ENCODE data around the gene INSIG1. TPM values are rescaled to one million over a fixed set of nuclear protein-coding genes. Genes with fewer than 3 reads are reported as not detected.

The INSIG1 gene
- total RNA-seq, 4 donors from 2014 or later: 28.7 to 65.5 (median 45.0) TPM

- Histone ChIP-seq H3K4me3 (no peak overlapping the region), H3K9me3 (no peaks in the 10 kb centered on the region), H3K27me3 (no peaks in the 10 kb centered on the region), H3K36me3 (no peaks in the 10 kb centered on the region), H3K4me1 (peaks cover 0 to 4% (median 0%) of the 10 kb centered on the region in 4 donors), H3K27ac (no peak overlapping the region)
- no peak for DNase-seq
- TF ChIP-seq, protein P1, sequence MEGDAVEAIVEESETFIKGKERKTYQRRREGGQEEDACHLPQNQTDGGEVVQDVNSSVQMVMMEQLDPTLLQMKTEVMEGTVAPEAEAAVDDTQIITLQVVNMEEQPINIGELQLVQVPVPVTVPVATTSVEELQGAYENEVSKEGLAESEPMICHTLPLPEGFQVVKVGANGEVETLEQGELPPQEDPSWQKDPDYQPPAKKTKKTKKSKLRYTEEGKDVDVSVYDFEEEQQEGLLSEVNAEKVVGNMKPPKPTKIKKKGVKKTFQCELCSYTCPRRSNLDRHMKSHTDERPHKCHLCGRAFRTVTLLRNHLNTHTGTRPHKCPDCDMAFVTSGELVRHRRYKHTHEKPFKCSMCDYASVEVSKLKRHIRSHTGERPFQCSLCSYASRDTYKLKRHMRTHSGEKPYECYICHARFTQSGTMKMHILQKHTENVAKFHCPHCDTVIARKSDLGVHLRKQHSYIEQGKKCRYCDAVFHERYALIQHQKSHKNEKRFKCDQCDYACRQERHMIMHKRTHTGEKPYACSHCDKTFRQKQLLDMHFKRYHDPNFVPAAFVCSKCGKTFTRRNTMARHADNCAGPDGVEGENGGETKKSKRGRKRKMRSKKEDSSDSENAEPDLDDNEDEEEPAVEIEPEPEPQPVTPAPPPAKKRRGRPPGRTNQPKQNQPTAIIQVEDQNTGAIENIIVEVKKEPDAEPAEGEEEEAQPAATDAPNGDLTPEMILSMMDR (IDR thresholded peaks at IDR 0.05): no peak
- TF ChIP-seq POLR2A (IDR thresholded peaks at IDR 0.05) (no peak), EP300 (IDR thresholded peaks at IDR 0.05; ENCODE audit: low read depth) (no peak), POLR2AphosphoS5 (IDR thresholded peaks at IDR 0.05) (no peak)
- WGBS, 2 donors (ENCODE audit: low coverage in 1 of 2): 83% methylated on average over 12 of the region's 13 CpGs; no CpG with 5 or more reads in 1 of the 2 donors
- intact Hi-C loops (cut with DNase I; ENCODE audit: low total_unique reads) (no loop called here), in situ Hi-C loops (cut with MboI; ENCODE audit: low pct_ligation_motif_present in 1 of 4, low pct_unique_long_range_greater_than_20kb in 1 of 4, low sequenced_read_pairs in 3 of 4) (no loop called here)
Observed at GRCh38 chr7:155259866-155260497, 37.7 kb upstream of the INSIG1 start.

GRCh38 chr7:155260498-155260872, 37.2 kb upstream of the INSIG1 start:
- intact Hi-C loops (cut with DNase I; ENCODE audit: low total_unique reads): no loop called here
- Histone ChIP-seq H3K36me3 (no peaks in the 10 kb centered on the region), H3K9me3 (no peaks in the 10 kb centered on the region), H3K4me1 (peaks cover 0 to 6% (median under 1%) of the 10 kb centered on the region in 4 donors), H3K27ac (no peak overlapping the region), H3K4me3 (no peak overlapping the region), H3K27me3 (no peaks in the 10 kb centered on the region)
- no peak for TF ChIP-seq POLR2AphosphoS5 (IDR thresholded peaks at IDR 0.05)
- TF ChIP-seq, protein P1 (IDR thresholded peaks at IDR 0.05): no peak
- TF ChIP-seq EP300 (IDR thresholded peaks at IDR 0.05; ENCODE audit: low read depth): no peak
- TF ChIP-seq POLR2A (IDR thresholded peaks at IDR 0.05): no peak
- WGBS, 2 donors (ENCODE audit: low coverage in 1 of 2): 77% methylated on average over 13 of the region's 13 CpGs; no CpG with 5 or more reads in 1 of the 2 donors
- DNase-seq: no peak
- in situ Hi-C loops (cut with MboI; ENCODE audit: low pct_ligation_motif_present in 1 of 4, low pct_unique_long_range_greater_than_20kb in 1 of 4, low sequenced_read_pairs in 3 of 4): no loop called here

DNA sequence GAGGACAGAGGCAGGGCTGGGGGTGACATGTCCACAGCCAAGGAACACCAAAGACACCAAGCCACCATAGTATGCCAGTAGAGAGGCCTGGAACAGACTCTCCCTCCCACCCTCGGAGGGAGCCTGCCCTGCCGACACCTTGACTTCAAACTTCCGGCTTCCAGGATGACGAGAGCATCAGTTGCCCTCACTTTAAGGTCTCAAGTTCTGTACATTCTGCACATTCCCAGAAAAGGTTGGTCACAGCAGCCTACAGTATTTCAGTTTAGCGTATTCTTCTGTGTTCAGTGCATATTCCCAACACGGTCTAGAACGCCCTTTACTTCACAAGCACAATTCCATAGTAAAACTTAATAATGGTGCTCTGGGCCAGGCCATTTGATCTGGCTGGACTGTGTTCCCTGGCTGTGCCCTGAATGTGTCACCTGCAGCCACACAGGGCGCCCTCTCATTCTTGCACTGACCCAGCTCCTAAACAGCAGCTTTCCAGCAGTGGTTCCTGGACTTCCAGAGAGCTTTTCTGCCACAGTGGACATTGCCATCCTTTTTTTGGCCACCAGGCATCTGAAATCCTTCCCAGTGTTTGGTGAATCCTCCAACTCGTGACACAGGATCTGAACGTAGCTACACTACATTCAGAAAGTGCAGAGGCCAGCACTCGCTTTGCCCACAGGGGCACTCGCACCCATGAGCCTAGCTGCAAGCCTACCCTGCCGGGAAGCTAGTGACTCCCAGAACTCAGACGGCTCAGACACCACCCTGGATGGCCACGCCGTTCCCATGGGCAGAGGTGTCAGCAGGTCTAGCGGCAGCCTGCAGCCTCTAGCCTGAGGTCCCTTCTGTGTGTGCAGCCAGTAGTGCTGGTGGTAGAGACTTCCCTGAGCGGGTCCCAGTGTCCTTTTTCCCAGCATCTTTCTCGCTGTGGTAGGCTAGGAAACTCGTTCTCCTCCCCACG, 36.4 kb upstream of the INSIG1 start:
- Histone ChIP-seq H3K27ac (no peak overlapping the region), H3K4me1 (peaks cover 0 to 11% (median 4%) of the 10 kb centered on the region in 4 donors), H3K36me3 (no peaks in the 10 kb centered on the region), H3K9me3 (no peaks in the 10 kb centered on the region), H3K27me3 (no peaks in the 10 kb centered on the region), H3K4me3 (no peak overlapping the region)
- TF ChIP-seq POLR2AphosphoS5 (IDR thresholded peaks at IDR 0.05) (no peak), EP300 (IDR thresholded peaks at IDR 0.05; ENCODE audit: low read depth) (no peak), POLR2A (IDR thresholded peaks at IDR 0.05) (no peak)
- TF ChIP-seq, protein P1 (IDR thresholded peaks at IDR 0.05): no peak
- no peak for DNase-seq
- in situ Hi-C loops (cut with MboI; ENCODE audit: low pct_ligation_motif_present in 1 of 4, low pct_unique_long_range_greater_than_20kb in 1 of 4, low sequenced_read_pairs in 3 of 4) (no loop called here), intact Hi-C loops (cut with DNase I; ENCODE audit: low total_unique reads) (no loop called here)
- WGBS, 2 donors (ENCODE audit: low coverage in 1 of 2): 86 to 100% methylated on average over 3 to 21 of the region's 21 CpGs

- no peak overlapping the region for H3K27ac ChIP-seq
- 72 to 85% methylated on average over 8 to 12 of the region's 12 CpGs for WGBS, 2 donors (ENCODE audit: low coverage in 1 of 2)
- no peaks in the 10 kb centered on the region for H3K27me3 ChIP-seq
- DNase-seq: no peak
- H3K36me3 ChIP-seq: no peaks in the 10 kb centered on the region
- no peak overlapping the region for H3K4me3 ChIP-seq
- H3K4me1 ChIP-seq: peaks cover 0 to 11% (median 4%) of the 10 kb centered on the region in 4 donors
- TF ChIP-seq POLR2A (IDR thresholded peaks at IDR 0.05): no peak
- TF ChIP-seq EP300 (IDR thresholded peaks at IDR 0.05; ENCODE audit: low read depth): no peak
- TF ChIP-seq, protein P1 (IDR thresholded peaks at IDR 0.05): no peak
- TF ChIP-seq POLR2AphosphoS5 (IDR thresholded peaks at IDR 0.05): no peak
- intact Hi-C loops (cut with DNase I; ENCODE audit: low total_unique reads): no loop called here
- no peaks in the 10 kb centered on the region for H3K9me3 ChIP-seq
- in situ Hi-C loops (cut with MboI; ENCODE audit: low pct_ligation_motif_present in 1 of 4, low pct_unique_long_range_greater_than_20kb in 1 of 4, low sequenced_read_pairs in 3 of 4): no loop called here
Observed at GRCh38 chr7:155262031-155262430, 35.6 kb upstream of the INSIG1 start.

Measured in transverse colon (tissue), 4 donors.